NCI-H524 (cell line): ENCODE results near the gene DNM2.

Experiments
- DNase-seq, 2 experiments: peaks; one replicate each; lab custom pipeline; 2025; lab: John Stamatoyannopoulos, UW

Gene DNM2

GRCh38 chr19:10776900-10777650 lies 59.2 kb downstream of the DNM2 start:
- no peak for DNase-seq

- DNase-seq = no peak
Observed at GRCh38 chr19:10780368-10780767, 62.5 kb downstream of the DNM2 start.

DNA sequence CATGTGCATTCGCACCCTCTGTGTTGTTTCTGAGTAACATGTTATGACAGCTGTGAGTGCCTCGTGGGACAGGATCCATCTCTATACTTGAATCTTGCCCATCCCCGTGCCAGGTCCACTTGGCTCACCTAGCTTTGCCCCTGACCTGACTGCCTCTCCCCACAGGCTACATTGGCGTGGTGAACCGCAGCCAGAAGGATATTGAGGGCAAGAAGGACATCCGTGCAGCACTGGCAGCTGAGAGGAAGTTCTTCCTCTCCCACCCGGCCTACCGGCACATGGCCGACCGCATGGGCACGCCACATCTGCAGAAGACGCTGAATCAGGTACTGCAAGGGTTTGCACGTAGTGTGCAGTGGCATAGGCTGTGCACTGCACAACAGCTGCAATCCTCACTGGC lies 64.9 kb downstream of the DNM2 start:
- no peak for DNase-seq

- DNase-seq = no peak
Observed at GRCh38 chr19:10784257-10784656, 66.4 kb downstream of the DNM2 start.

DNA sequence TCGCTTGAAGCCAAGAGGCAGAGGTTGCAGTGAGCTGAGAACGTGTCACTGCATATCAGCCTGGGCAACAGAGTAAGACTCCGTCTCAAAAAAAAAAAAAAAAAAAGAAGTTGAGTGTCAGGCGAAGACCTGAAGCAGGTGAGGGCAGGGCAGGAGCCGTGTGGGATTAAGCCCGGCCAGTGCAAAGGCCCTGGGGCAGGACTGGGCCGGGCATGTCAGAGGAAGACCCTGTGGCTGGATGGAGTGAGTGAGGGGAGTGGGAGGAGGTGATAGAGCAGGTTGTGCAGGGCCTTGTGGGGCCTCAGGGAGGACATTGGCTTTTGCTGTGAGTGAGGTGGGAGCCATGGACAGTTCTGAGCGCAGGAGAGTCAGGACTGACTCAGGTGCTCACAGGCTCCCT lies 70.3 kb downstream of the DNM2 start:
- no peak for DNase-seq

- DNase-seq = no peak
Observed at GRCh38 chr19:10789866-10790265, 72.0 kb downstream of the DNM2 start.

DNA sequence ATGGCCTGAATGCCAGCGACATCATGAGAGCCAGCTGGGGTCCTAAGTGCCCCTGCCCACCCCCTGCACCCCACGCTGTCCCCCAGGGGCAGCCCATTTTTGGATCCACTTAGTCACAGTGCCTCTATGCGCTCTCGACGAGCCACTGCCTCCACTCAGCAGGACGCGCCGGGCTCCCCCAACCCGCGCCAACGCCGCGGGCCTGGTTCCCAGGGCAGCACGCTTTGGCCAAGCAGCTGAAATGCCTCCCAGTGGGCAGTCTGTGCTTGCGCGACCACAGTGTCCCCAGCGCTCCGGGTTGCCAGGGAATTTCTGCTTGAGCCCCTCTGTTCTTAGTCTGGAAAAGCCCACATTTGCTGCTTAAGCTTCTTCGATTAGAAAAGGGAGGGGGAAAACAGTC lies 78.8 kb downstream of the DNM2 start:
- DNase-seq = no peak

DNA sequence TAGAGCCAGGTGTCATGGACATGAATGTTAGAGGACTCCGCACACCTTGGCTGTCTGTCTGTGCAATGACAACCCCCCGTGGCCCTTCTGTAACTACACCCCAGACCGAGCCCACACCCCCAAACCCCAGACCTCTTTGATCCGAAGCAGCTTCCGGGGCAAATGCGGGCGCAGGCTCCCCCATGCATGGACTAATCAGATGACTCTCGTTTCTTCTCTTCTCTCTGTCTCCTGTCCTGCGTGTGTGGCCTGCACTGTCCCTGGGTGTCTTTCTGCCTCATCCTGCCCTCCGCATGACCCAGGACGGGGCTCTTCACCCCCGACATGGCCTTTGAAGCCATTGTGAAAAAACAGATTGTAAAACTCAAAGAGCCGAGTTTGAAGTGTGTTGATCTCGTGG lies 79.2 kb downstream of the DNM2 start:
- no peak for DNase-seq

DNA sequence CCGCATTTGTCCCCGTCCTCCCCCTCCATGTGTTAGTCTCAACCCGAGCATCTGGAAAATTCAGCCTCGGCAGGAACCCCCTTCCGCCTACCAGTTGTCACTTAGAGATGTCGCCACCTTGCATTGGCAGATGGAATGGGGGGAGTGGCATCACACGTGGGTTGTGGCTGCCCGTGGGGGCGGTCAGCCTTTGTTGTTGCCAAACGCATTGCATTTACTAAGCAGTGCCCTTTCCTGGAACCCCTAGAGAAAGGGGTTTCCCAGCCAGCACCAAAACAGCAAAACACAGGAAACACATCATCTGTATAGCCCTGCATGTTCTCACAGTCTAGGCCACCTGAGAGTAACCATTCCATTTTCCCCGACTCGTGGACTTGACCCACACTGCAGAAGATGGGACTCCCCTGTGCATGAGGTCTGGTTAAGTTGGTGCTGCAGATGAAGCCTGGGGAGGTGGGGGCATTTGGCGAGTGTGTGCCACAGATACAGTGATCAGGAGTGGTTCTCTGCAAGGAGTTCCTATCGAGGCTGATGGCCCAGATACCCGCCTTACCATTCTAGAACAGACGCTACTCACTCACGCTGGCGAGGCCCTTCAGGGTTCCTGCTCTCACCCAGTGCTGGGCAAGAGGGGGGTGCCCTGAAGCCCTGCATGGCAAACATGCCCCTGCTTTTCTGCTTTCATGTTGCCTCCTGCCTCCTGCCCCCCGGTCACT lies 79.8 kb downstream of the DNM2 start:
- DNase-seq = no peak

DNA sequence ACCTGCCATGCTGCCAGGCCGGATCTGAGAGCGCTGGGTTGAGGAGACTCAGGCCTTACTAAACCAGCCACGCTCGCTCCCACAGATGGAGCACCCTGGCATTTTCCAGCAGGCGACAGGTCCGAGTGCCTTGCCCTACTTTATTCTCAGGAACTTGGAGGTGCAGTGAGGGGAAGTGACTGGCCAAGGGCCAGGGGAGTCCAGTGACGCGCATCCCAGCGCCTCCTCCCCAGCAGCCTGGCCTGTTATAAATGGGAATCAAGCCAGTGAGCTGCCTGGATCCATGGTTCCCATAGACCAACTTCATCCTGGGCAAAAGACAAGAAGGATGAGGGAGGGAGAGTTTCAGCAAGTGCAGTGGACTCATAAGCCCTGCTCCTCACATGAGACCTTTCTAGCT lies 82.6 kb downstream of the DNM2 start:
- no peak for DNase-seq

GRCh38 chr19:10802479-10802878 lies 84.6 kb downstream of the DNM2 start:
- no peak for DNase-seq

GRCh38 chr19:10803252-10803651 lies 85.4 kb downstream of the DNM2 start:
- DNase-seq = no peak

GRCh38 chr19:10805065-10805757 lies 87.3 kb downstream of the DNM2 start:
- peak in 1 of 2 experiments; percentile 57 for DNase-seq

- DNase-seq = peak; percentile 91 to 96
Observed at GRCh38 chr19:10805758-10806247, 87.9 kb downstream of the DNM2 start.

- no peak for DNase-seq
Observed at GRCh38 chr19:10808937-10809649, 91.2 kb downstream of the DNM2 start.

DNA sequence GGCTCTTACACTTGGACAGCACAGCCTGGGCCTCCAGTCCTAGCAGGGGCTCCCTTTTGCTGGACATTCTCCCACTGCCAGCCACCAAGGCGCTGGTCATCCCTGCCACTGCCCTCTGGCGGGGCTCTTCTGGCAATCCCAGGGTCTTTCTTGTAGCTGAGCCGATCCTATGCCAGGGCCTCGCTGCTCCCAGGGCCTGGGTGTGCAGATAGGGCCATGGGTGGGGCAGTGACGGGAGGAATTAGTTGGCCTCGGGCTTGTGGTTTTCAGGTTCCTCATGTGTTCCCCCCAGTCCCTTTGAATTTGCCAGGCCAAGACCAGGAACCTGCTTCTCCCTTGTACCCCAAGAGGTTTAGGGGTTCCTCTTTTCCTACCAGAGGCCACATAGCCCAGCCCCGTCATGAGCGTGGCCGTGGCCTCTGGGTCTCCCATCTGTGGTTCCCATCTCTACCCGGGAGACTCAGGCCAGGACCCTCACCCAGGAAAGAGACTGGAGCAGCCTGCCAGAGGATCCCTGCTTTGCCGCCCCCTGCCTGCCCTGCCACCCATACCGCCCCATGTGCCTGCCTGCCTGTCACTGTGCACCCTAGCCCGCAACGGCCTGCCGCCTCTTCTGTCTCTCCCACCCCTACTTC lies 91.9 kb downstream of the DNM2 start:
- no peak for DNase-seq

DNA sequence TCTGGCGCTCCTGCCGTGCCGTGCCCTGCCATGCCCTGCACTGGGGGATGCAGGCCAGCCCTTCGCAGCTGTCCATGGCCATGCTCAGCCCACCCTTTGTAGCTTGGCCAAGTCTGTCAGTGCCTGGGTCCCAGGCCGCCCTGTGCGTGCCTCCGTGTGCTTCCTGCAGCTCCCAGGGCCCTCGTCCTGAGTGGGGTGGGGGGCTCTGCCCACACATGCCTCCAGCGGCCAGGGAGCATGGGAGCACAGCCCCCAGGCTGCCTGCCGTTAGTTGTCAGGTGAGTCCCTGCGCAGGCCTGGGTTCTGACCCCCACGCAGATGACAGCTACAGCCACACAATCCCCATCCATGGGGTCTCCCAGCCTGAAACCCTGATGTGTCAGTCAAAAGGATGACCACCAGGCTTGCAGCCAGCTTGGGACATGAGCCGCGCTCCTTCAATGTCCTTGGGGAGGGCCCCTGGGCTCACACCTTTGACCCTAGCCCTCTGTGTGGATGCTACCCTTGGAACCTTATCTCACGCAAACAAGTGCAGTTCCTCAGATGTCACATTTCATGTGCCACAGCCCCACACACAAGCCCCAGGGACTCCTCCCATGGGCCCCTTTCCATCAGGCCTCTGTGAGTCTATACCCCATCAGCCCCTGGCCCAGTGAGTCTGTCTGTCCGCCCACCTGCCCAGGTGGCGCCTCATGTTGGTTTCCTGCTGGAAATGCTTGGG lies 93.7 kb downstream of the DNM2 start:
- DNase-seq = no peak

DNA sequence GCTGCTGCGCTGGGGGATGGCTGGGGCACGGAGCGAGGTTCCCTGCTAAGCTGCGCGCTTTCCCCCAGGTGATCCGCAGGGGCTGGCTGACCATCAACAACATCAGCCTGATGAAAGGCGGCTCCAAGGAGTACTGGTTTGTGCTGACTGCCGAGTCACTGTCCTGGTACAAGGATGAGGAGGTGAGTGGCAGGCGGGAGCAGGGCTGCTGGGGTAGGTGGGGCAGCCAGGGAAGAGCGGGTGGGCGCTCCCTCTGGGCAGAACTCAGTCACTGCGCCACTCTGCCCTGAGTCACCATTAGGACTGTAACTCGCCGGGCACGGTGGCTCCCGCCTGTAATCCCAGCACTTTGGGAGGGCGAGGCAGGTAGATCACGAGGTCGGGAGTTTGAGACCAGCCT lies 94.3 kb downstream of the DNM2 start:
- no peak for DNase-seq

DNA sequence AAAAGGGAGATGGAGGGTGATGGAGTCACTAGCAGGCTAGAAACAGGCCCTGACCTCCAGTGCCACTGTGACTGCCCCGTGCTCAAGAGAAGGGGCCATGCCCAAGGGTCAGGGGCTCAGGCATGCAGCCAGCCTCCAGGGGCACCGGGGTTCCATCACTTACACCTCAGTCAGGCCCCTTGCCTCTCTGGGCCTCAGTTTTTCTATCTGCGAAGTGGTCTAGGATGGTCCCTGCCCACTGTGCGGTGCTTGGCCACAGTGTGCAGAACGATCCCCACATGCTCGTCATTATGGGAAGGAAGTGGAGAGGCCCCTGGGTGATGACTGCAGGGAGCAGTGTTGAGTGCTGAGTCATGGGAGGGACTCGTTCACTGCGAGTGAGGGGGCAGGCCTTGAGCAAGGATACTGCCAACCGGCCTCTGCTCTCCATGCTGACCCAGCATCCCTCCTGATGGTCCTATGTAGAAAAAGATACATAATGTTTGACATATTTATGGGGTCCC lies 95.1 kb downstream of the DNM2 start:
- no peak for DNase-seq

DNA sequence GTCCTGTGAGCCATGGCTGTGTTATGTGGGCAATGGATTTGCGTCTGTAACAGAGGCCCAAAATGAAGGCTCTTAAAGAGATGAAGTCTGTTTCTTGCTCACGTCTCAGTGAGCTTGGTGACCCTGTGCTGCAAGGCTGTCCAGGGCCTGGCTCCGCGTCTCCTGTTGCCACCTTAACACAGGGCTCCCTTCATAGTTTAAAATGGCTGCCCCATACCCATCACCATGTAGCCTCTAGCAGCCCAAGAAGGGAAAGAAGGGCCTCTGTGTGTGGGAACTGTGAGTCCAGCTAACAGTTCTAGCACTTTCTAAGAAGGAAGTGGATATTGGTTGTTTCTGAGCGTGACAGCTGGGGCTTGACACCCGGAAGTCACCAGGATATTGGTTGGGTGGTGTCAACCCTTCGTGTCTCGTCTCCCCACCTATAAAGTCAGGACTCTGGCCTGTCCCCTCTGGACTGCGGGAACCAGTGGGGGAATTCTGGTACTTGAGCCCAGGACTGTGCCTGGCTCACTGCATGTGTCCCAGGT lies 97.2 kb downstream of the DNM2 start:
- DNase-seq = no peak
